Stomach smooth muscle (tissue), 2 donors: ENCODE measurements around the gene GMPR2.

Experiments
- H3K27ac ChIP-seq: one replicate; pipeline ENCODE4 v1.7.0; 2013; ENCODE audit warnings: mild to moderate bottlenecking, low read length, inconsistent platforms
- H3K27me3 ChIP-seq, 2 donors: one replicate each; pipeline ENCODE4 v1.7.0; 2013; ENCODE audit warnings: low read length in 2 of 2; ENCODE audit not compliant: insufficient read depth in 2 of 2, control insufficient read depth in 1 of 2
- H3K36me3 ChIP-seq, 2 donors: one replicate each; pipeline ENCODE4 v1.7.0; 2013; ENCODE audit warnings: low read length in 2 of 2; ENCODE audit not compliant: control insufficient read depth in 2 of 2, insufficient read depth in 2 of 2
- H3K4me1 ChIP-seq: one replicate; pipeline ENCODE4 v1.7.0; 2013; ENCODE audit warnings: low read length; ENCODE audit not compliant: control insufficient read depth, insufficient read depth
- H3K4me3 ChIP-seq, 2 donors: one replicate each; pipeline ENCODE4 v1.7.0; 2013; ENCODE audit warnings: low read length in 2 of 2
- H3K9ac ChIP-seq, 2 donors: one replicate each; pipeline ENCODE4 v1.7.0; 2013; ENCODE audit warnings: low read length in 2 of 2, mild to moderate bottlenecking in 1 of 2
- H3K9me3 ChIP-seq, 2 donors: one replicate each; pipeline ENCODE4 v1.7.0; 2013; ENCODE audit warnings: low read length in 2 of 2; ENCODE audit not compliant: control insufficient read depth in 2 of 2
- donor health status: healthy.
- donor health status: Pancreatic carcinoma.

Gene GMPR2

DNA sequence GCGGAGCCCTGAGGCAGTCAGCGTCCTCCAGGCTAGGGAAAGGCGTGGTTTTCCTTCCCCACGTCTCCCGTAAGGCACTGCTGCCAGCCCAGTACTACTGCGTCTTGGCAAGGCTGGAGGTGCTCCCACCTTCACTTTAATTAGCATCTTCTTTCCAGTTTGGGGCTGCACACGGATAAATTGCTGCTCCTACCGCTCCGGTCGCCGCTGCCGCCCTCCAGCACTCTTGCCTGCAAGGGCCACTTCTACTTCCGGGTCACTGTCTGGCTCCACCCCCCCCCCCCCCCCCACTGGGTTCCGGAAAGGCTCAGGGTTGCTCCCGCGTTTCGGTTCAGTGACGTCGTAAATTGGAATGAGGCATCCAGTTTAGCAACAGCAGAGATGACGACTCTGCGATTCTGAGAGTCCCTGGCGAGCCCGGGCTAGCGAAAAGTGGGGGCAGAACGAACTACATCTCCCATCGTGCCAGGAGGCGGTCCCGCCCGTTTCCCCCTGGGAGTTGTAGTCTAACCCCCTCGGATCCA, 546 bp upstream of the GMPR2 start, which contains the start of gene NEDD8:
TSS of gene NEDD8 (minus strand) at position 247 of the 524 bp plus-strand sequence. CDS start at position 147, 100 bp downstream.
- Histone ChIP-seq H3K4me1 (peaks cover 25% of the 10 kb centered on the region), H3K9me3 (no peaks in the 10 kb centered on the region), H3K4me3 (peak within 1 kb of the TSS; percentile 86 to 97), H3K9ac (peak within 1 kb of the TSS; percentile 78 to 86), H3K27ac (peak within 1 kb of the TSS; percentile 84), H3K36me3 (peaks cover 17 to 20% of the 10 kb centered on the region in 2 donors), H3K27me3 (no peaks in the 10 kb centered on the region)

DNA sequence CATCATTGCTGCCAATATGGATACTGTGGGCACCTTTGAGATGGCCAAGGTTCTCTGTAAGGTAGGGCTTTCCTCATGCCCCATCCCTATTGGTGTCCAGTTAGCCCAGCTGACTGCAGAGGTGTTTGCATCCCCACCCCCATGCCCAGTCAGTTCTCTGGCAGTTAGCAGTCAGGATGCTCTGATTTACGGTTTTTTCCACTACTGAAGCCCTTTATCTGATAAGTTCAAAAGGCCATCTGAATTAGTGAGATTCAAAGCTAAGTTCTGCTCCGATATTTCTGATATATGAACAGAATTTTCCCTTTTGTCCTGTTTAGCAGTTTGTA, 773 bp downstream of the GMPR2 start:
- peak overlapping the region; percentile 84 for H3K27ac ChIP-seq
- H3K4me1 ChIP-seq, result peaks cover 25% of the 10 kb centered on the region

DNA sequence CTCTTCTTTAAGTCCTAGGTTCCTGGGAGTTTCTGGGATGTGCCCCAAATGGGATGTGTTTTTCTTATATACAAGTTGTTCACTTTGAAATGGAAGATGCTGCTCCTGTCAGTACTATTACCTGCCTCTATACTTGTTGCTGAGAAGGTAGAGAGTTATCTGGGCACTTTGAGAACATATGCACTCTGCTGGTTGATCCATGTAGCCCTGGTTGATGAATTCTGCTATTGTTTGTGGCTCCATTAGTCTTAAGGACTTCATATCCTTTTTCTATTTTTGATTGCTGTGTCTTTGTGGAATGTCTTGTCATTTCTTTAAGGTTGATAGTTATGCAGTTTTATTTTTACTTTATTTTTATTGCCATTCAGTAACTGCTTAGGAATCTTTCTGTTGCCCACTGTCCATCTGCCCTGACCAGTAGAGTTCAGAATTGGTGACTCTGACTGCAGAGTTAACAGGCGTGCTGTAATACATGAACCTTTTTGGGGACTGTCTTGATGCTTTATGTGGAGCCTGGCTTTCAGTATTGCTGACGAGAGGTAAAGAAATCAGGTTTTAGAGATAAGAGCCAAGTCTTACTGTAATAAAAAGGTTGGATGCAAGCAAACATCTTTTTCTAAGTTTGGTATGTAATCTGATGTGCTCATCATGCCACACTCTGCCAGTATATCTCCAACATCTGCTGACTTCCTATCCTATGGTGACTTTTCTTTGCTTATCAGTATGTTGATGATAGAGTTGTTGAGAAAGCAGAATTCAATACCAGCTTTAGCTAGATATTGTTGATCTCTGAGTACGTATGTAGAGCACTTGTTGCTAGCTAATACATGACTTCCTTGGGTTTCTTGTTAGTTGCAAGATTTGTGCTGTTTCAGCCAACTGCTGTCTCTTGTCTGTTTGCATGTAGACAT, 1.6 kb downstream of the GMPR2 start:
- no peak overlapping the region for H3K4me3 ChIP-seq

More for the DNA sequence above, 773 bp downstream of the GMPR2 start:
- Histone ChIP-seq H3K9ac (peak overlapping the region; percentile 78 to 86), H3K9me3 (no peaks in the 10 kb centered on the region), H3K36me3 (peaks cover 30 to 32% of the 10 kb centered on the region in 2 donors), H3K4me3 (peak overlapping the region; percentile 86 to 97), H3K27me3 (no peaks in the 10 kb centered on the region)

GRCh38 chr14:24235804-24236688, 3.3 kb downstream of the GMPR2 start:
- H3K36me3 ChIP-seq, result peaks cover 50 to 58% of the 10 kb centered on the region in 2 donors
- no peaks in the 10 kb centered on the region for H3K9me3 ChIP-seq
- peak overlapping the region; percentile 37 for H3K27ac ChIP-seq
- peaks cover 41% of the 10 kb centered on the region for H3K4me1 ChIP-seq
- no peaks in the 10 kb centered on the region for H3K27me3 ChIP-seq
- no peak overlapping the region for H3K9ac ChIP-seq
- no peak overlapping the region for H3K4me3 ChIP-seq

More for the DNA sequence above, 1.6 kb downstream of the GMPR2 start:
- Histone ChIP-seq H3K9ac (no peak overlapping the region), H3K9me3 (no peaks in the 10 kb centered on the region), H3K27me3 (no peaks in the 10 kb centered on the region), H3K36me3 (peaks cover 37 to 41% of the 10 kb centered on the region in 2 donors), H3K4me1 (peaks cover 28% of the 10 kb centered on the region), H3K27ac (no peak overlapping the region)

- Histone ChIP-seq H3K27ac (peak overlapping the region; percentile 37), H3K9me3 (no peaks in the 10 kb centered on the region), H3K36me3 (peaks cover 50 to 58% of the 10 kb centered on the region in 2 donors), H3K9ac (peak overlapping the region in 1 of 2 donors; percentile 13), H3K27me3 (no peaks in the 10 kb centered on the region), H3K4me3 (no peak overlapping the region), H3K4me1 (peaks cover 42% of the 10 kb centered on the region)
These were observed 4.1 kb downstream of the GMPR2 start for GRCh38 chr14:24236689-24237462.

DNA sequence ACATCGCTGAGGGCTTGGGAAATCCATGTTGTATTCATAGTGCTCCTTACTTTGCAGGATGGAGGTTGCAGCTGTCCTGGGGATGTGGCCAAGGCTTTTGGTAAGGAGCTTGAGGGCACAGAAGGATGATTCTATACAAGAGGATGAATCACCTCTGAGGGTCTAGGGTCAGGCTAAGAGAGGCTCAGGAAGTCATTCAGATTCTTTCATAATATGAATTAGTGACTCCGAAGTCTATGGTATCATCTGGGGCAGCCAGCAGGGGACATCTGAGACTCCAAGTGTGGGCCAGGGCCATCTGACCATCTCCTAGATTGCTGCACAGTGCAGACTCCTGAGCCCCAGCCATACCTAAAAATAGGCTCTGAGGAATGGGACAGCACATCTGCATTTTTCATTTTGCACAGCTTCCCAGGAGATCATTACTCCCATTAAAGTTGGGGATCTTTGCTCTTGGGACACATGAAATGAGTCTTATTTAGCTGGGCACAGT, 4.8 kb downstream of the GMPR2 start:
- peaks cover 50 to 58% of the 10 kb centered on the region in 2 donors for H3K36me3 ChIP-seq
- no peaks in the 10 kb centered on the region for H3K9me3 ChIP-seq
- peaks cover 45% of the 10 kb centered on the region for H3K4me1 ChIP-seq
- H3K27ac ChIP-seq, result no peak overlapping the region
- no peak overlapping the region for H3K4me3 ChIP-seq
- H3K27me3 ChIP-seq, result no peaks in the 10 kb centered on the region
- H3K9ac ChIP-seq, result no peak overlapping the region

DNA sequence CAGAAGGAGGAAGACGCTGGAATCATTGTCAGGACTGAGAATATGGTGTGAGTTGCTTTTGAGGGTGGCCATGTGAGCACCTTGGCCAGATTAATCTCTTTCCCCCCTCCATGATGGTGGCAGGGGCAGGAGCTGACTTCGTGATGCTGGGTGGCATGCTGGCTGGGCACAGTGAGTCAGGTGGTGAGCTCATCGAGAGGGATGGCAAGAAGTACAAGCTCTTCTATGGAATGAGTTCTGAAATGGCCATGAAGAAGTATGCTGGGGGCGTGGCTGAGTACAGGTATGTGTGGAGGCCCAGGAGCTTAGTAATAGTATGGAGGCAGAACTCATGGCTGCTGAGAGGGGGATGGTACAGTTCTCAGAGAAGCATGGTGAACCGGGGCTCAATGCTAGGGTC, 5.4 kb downstream of the GMPR2 start:
- Histone ChIP-seq H3K27ac (no peak overlapping the region), H3K36me3 (peaks cover 50 to 58% of the 10 kb centered on the region in 2 donors), H3K4me3 (no peak overlapping the region), H3K9me3 (no peaks in the 10 kb centered on the region), H3K27me3 (no peaks in the 10 kb centered on the region), H3K9ac (peak overlapping the region in 1 of 2 donors; percentile 13), H3K4me1 (peaks cover 45% of the 10 kb centered on the region)

DNA sequence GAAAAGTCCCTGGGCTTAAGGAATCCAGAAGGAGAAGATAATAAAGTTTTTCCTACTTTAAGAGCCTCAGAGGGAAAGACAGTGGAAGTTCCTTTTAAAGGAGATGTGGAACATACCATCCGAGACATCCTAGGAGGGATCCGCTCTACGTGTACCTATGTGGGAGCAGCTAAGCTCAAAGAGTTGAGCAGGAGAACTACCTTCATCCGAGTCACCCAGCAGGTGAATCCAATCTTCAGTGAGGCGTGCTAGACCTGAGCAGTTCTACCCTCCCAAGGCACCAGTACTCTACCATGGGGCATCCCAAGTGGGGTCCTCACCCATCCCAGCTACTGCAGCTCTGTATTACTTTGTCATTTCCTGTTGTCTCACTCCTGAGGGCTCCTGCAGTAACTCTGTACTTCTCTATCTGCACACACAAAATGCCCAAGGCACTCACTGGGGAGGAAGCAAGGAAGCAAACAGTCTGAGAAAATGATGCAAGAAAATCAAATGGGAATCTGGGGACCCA, 5.9 kb downstream of the GMPR2 start:
- Histone ChIP-seq H3K4me3 (no peak overlapping the region), H3K9ac (no peak overlapping the region), H3K27me3 (no peaks in the 10 kb centered on the region), H3K36me3 (peaks cover 50 to 58% of the 10 kb centered on the region in 2 donors), H3K4me1 (peaks cover 45% of the 10 kb centered on the region), H3K27ac (no peak overlapping the region), H3K9me3 (no peaks in the 10 kb centered on the region)

GRCh38 chr14:24240110-24240918, 7.6 kb downstream of the GMPR2 start:
- H3K4me3 ChIP-seq, result peak overlapping the region in 1 of 2 donors; percentile 35
- H3K27me3 ChIP-seq, result no peaks in the 10 kb centered on the region
- no peak overlapping the region for H3K27ac ChIP-seq
- peaks cover 50 to 51% of the 10 kb centered on the region in 2 donors for H3K36me3 ChIP-seq
- H3K9me3 ChIP-seq, result no peaks in the 10 kb centered on the region
- peaks cover 38% of the 10 kb centered on the region for H3K4me1 ChIP-seq
- H3K9ac ChIP-seq, result peak overlapping the region; percentile 29 to 98
